Chondrocyte (in vitro differentiated cells): ENCODE results near the gene HLCS. TPM values are rescaled to one million over a fixed set of nuclear protein-coding genes. Genes with fewer than 3 reads are reported as not detected.

Experiments
- DNase-seq: peaks from one replicate; pipeline ENCODE4 v3.0.0; 2021; ENCODE audit warnings: mixed read lengths, low spot score
- H3K27ac Mint-ChIP-seq: one replicate; pipeline ENCODE4 v1.8.0; 2021; ENCODE audit warnings: mild to moderate bottlenecking, moderate library complexity, mixed read lengths; ENCODE audit not compliant: unreplicated experiment
- H3K27me3 Mint-ChIP-seq: 2 replicates; pipeline ENCODE4 v1.8.0; 2021; ENCODE audit warnings: low read depth, mixed read lengths
- H3K36me3 Mint-ChIP-seq: 2 replicates; pipeline ENCODE4 v1.8.0; 2021; ENCODE audit warnings: low read depth, mixed read lengths
- H3K4me1 Mint-ChIP-seq: 2 replicates; pipeline ENCODE4 v1.8.0; 2021; ENCODE audit warnings: low read depth, mild to moderate bottlenecking, mixed read lengths
- H3K4me3 Mint-ChIP-seq: one replicate; pipeline ENCODE4 v1.8.0; 2021; ENCODE audit warnings: mild to moderate bottlenecking, moderate library complexity, mixed read lengths; ENCODE audit not compliant: unreplicated experiment
- H3K9me3 Mint-ChIP-seq: 2 replicates; pipeline ENCODE4 v1.8.0; 2021; ENCODE audit warnings: low read depth, mixed read lengths
- total RNA-seq: library from RNA; stranded (reverse); gene quantifications from 3 replicates; pipeline ENCODE4 v1.2.1, GENCODE V29; 2021
- TF ChIP-seq, protein P1 (sequence below): fragments of 200-600 bp; sonication (generic); IDR thresholded peaks from 2 replicates; pipeline ENCODE4 v1.5.0; 2021; ENCODE audit warnings: antibody characterized with exemption, mild to moderate bottlenecking, moderate library complexity

HLCS gene
- total RNA-seq, 1 donor from 2014 or later, result 30.4 TPM

DNA sequence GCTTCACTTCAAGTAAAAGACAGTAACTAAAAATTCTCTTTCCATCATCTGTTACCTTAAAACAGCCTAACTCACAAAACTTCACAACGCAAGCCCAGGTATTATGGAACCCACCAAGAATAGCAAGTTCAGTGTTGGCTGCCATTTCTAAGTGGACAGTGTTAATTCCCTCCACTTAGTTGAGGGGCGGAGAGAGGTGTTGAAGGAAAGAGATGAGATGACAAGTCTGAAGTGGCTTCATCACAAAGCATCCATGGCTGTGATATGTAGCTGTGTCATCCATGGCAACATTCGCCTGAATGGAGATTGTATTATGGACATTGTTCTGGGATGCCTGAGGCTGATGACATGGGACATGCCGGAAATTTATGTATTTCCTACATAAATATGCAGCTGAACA lies 165.7 kb downstream of the HLCS start:
- TF ChIP-seq, protein P1, sequence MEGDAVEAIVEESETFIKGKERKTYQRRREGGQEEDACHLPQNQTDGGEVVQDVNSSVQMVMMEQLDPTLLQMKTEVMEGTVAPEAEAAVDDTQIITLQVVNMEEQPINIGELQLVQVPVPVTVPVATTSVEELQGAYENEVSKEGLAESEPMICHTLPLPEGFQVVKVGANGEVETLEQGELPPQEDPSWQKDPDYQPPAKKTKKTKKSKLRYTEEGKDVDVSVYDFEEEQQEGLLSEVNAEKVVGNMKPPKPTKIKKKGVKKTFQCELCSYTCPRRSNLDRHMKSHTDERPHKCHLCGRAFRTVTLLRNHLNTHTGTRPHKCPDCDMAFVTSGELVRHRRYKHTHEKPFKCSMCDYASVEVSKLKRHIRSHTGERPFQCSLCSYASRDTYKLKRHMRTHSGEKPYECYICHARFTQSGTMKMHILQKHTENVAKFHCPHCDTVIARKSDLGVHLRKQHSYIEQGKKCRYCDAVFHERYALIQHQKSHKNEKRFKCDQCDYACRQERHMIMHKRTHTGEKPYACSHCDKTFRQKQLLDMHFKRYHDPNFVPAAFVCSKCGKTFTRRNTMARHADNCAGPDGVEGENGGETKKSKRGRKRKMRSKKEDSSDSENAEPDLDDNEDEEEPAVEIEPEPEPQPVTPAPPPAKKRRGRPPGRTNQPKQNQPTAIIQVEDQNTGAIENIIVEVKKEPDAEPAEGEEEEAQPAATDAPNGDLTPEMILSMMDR, result no peak

DNA sequence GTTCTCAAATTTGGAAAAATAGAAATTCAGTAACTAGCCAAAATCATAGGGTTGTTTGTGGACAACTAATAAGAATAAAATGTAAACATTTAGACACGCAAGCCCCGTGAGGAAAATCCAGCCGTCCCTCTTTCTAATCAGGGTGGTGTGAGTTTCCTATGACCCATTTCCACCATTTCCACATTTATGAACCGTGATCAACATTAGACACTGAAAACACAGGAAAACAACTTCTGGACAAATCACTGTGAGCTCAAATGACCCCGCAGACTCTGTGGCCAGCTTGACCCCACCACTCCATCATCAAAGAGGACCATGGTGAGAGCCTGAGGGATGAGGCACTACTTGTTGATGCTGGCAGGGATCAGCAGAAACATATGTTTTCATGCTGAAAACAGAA lies 166.6 kb downstream of the HLCS start:
- Mint-ChIP-seq H3K36me3 (peaks cover 10% of the 10 kb centered on the region), H3K27me3 (no peaks in the 10 kb centered on the region), H3K9me3 (peaks cover 27% of the 10 kb centered on the region), H3K27ac (no peak overlapping the region), H3K4me1 (no peaks in the 10 kb centered on the region), H3K4me3 (no peak overlapping the region)
- DNase-seq, result no peak
- TF ChIP-seq, protein P1, result no peak

More for the DNA sequence above, 165.7 kb downstream of the HLCS start:
- DNase-seq, result no peak
- H3K9me3 Mint-ChIP-seq, result peaks cover 24% of the 10 kb centered on the region
- no peak overlapping the region for H3K27ac Mint-ChIP-seq
- H3K4me3 Mint-ChIP-seq, result no peak overlapping the region
- H3K36me3 Mint-ChIP-seq, result peaks cover 10% of the 10 kb centered on the region
- H3K4me1 Mint-ChIP-seq, result no peaks in the 10 kb centered on the region
- no peaks in the 10 kb centered on the region for H3K27me3 Mint-ChIP-seq

DNA sequence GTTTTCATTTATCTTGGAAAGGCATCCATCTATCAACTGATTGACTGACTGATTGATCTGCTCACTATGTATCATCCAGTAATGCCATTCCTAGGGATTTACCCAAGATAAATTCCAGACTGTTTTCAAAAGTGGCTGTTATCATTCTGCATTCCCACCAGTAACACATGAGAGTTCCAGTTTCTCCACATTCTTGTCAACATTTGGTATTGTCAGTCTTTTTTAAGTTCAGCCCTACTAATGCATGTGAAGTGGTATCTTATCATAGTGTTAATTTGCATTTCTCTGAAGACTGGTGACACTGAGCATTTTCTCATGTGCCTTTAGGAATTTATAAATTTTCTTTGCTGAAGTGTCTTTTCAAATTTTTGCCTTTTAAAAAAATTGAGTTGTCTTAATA lies 168.0 kb downstream of the HLCS start:
- peaks cover 27% of the 10 kb centered on the region for H3K9me3 Mint-ChIP-seq
- H3K27me3 Mint-ChIP-seq, result no peaks in the 10 kb centered on the region
- TF ChIP-seq, protein P1, result no peak
- no peak for DNase-seq
- H3K4me1 Mint-ChIP-seq, result no peaks in the 10 kb centered on the region
- peaks cover 10% of the 10 kb centered on the region for H3K36me3 Mint-ChIP-seq
- no peak overlapping the region for H3K4me3 Mint-ChIP-seq
- H3K27ac Mint-ChIP-seq, result no peak overlapping the region

DNA sequence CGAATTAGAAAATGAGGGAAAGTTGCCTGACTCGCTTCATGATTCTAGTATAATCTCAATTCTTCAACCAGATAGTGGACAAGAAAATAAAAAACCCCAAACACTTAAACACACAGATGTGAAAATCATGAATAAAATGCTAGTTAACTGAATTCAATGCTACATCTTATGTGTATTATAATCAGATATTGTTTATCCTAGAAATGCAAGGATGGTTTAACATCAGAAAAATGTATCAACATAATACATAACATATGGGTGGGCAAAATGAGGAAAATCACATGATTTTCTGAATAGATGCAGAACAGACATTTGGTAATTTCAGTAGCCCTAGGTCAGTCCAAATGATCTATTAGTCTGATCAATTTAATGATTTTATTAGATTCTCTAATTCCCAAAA lies 170.4 kb downstream of the HLCS start:
- TF ChIP-seq, protein P1, result no peak
- no peaks in the 10 kb centered on the region for H3K27me3 Mint-ChIP-seq
- no peak overlapping the region for H3K4me3 Mint-ChIP-seq
- DNase-seq, result no peak
- H3K27ac Mint-ChIP-seq, result no peak overlapping the region
- H3K4me1 Mint-ChIP-seq, result no peaks in the 10 kb centered on the region
- H3K36me3 Mint-ChIP-seq, result peaks cover 10% of the 10 kb centered on the region
- peaks cover 27% of the 10 kb centered on the region for H3K9me3 Mint-ChIP-seq

DNA sequence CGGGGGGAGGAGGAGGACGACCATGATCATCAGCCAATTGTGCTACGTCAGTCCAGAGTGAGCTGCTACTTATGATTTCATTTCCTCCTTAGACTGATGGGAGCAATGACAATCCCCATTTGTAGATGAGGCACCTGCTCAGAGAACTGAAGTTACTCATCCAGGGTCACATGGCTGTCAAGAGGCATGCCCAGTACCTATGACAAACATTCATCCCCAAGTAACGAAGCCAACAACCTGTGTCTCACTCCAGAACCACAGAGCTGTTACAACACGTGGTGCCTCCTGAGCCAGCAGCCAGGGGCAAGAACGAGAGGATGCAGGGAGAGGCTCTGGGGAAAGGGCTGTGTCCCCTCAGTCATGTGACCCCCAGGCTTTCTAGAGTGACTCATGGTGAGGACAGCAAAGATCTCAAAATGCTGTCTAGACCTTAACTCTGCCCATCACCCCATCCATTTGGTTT lies 173.9 kb downstream of the HLCS start:
- no peak overlapping the region for H3K4me3 Mint-ChIP-seq
- peaks cover 6% of the 10 kb centered on the region for H3K4me1 Mint-ChIP-seq
- H3K36me3 Mint-ChIP-seq, result peaks cover 5% of the 10 kb centered on the region
- DNase-seq, result no peak
- H3K27ac Mint-ChIP-seq, result no peak overlapping the region
- TF ChIP-seq, protein P1, result no peak
- peaks cover 12% of the 10 kb centered on the region for H3K9me3 Mint-ChIP-seq
- no peaks in the 10 kb centered on the region for H3K27me3 Mint-ChIP-seq
